BE2C (cell line): ENCODE data around the gene ABCA2.

Experiments
- DNase-seq: peaks from one replicate; pipeline ENCODE4 v3.0.0-alpha.2; 2020
- H3K27me3 ChIP-seq: fragments of 250-450 bp; sonication (Bioruptor Pico); 2 replicates; pipeline ENCODE4 v1.5.1; 2020; ENCODE audit warnings: mild to moderate bottlenecking
- H3K36me3 ChIP-seq: fragments of 250-450 bp; sonication (Bioruptor Pico); 2 replicates; pipeline ENCODE4 v1.5.1; 2020; ENCODE audit warnings: mild to moderate bottlenecking
- H3K4me1 ChIP-seq: fragments of 250-450 bp; sonication (Bioruptor Pico); 2 replicates; pipeline ENCODE4 v1.5.1; 2020
- H3K4me3 ChIP-seq: 2 replicates; pipeline ENCODE4 v1.5.1; 2011; ENCODE audit warnings: low read depth, low read length
- H3K9me3 ChIP-seq: fragments of 250-450 bp; sonication (Bioruptor Pico); 2 replicates; pipeline ENCODE4 v1.5.1; 2020
- CTCF ChIP-seq: IDR thresholded peaks from 2 replicates; pipeline ENCODE4 v1.5.1; 2012; ENCODE audit warnings: mild to moderate bottlenecking, low read depth, low read length

Gene ABCA2

GRCh38 chr9:137028263-137029057 lies 423 bp upstream of the ABCA2 start:
- peak; percentile 55 for TF ChIP-seq CTCF
- DNase-seq, result peak; percentile 83
- H3K4me1 ChIP-seq, result peaks cover 24% of the 10 kb centered on the region
- no peaks in the 10 kb centered on the region for H3K27me3 ChIP-seq
- no peaks in the 10 kb centered on the region for H3K36me3 ChIP-seq
- no peaks in the 10 kb centered on the region for H3K9me3 ChIP-seq
- peak overlapping the region; percentile 61 for H3K4me3 ChIP-seq

GRCh38 chr9:137026828-137027227 lies 1.2 kb downstream of the ABCA2 start:
- no peaks in the 10 kb centered on the region for H3K9me3 ChIP-seq
- DNase-seq, result peak; percentile 63
- peaks cover 27% of the 10 kb centered on the region for H3K4me1 ChIP-seq
- no peak for TF ChIP-seq CTCF
- H3K27me3 ChIP-seq, result no peaks in the 10 kb centered on the region
- peaks cover 5% of the 10 kb centered on the region for H3K36me3 ChIP-seq
- peak overlapping the region; percentile 49 for H3K4me3 ChIP-seq

GRCh38 chr9:137026384-137026783 lies 1.7 kb downstream of the ABCA2 start:
- H3K4me3 ChIP-seq, result no peak overlapping the region; the same call in 1 of the 2 replicates
- H3K9me3 ChIP-seq, result no peaks in the 10 kb centered on the region
- H3K36me3 ChIP-seq, result peaks cover 5% of the 10 kb centered on the region
- TF ChIP-seq CTCF, result no peak
- no peak for DNase-seq
- no peaks in the 10 kb centered on the region for H3K27me3 ChIP-seq
- H3K4me1 ChIP-seq, result peaks cover 27% of the 10 kb centered on the region

- Histone ChIP-seq H3K4me3 (peak overlapping the region; percentile 28; the same call in 1 of the 2 replicates), H3K36me3 (peaks cover 5% of the 10 kb centered on the region), H3K9me3 (no peaks in the 10 kb centered on the region), H3K27me3 (no peaks in the 10 kb centered on the region), H3K4me1 (peaks cover 27% of the 10 kb centered on the region)
- DNase-seq, result peak; percentile 92
- TF ChIP-seq CTCF, result peak; percentile 10
These were observed 2.5 kb downstream of the ABCA2 start for GRCh38 chr9:137025517-137025966.

- H3K36me3 ChIP-seq, result peaks cover 5% of the 10 kb centered on the region
- peaks cover 27% of the 10 kb centered on the region for H3K4me1 ChIP-seq
- no peaks in the 10 kb centered on the region for H3K9me3 ChIP-seq
- TF ChIP-seq CTCF, result no peak
- H3K27me3 ChIP-seq, result no peaks in the 10 kb centered on the region
- DNase-seq, result no peak
- no peak overlapping the region for H3K4me3 ChIP-seq
These were observed 4.5 kb downstream of the ABCA2 start for GRCh38 chr9:137023583-137023991.

- Histone ChIP-seq H3K9me3 (no peaks in the 10 kb centered on the region), H3K27me3 (no peaks in the 10 kb centered on the region), H3K4me1 (peaks cover 27% of the 10 kb centered on the region), H3K36me3 (peaks cover 5% of the 10 kb centered on the region), H3K4me3 (no peak overlapping the region)
- DNase-seq, result no peak
- TF ChIP-seq CTCF, result no peak
These were observed 4.9 kb downstream of the ABCA2 start for GRCh38 chr9:137023157-137023556.
